Measurements from ENCODE around the gene LGALSL.

DNA sequence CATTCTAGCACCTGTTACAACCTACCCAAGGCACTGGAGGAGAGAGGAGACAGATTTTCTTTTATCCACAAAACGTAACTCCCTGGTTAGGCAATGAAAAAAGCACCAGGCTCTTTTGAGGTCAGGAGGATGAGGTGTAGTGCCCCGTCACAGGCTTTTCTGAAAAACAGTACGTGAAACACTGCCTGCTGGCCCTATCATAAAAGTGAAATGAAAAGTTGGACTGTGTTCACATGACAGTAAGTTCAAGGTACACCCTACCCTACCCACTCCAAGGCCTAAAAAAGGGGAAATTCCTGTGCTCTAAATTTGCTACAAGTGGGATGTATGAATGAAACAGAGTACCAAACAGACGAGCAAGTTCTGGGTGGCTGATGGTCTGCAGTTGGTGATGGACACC lies 17.6 kb downstream of the LGALSL start:
- TF ChIP-seq EZH2 (IDR thresholded peaks at IDR 0.05; ENCODE audit: insufficient read depth, poor library complexity, severe bottlenecking), result no peak
- no peak for TF ChIP-seq EZH2phosphoT487 (IDR thresholded peaks at IDR 0.05; ENCODE audit: insufficient read depth, low read depth)

All from GM23248 (cell line).